Astrocyte of the spinal cord (primary cell): Measurements from ENCODE around the gene FZD2.
"Not testable (repeated sequence)": the region's sequence is repeated elsewhere in the genome, so short reads cannot be mapped to it uniquely, and the experiment has no call there.

Experiments used
- DNase-seq: peaks from one replicate; pipeline ENCODE4 v3.0.0; 2011; ENCODE audit warnings: low read depth, low spot score
- H3K4me3 ChIP-seq: 2 replicates; pipeline ENCODE4 v1.5.1; 2011; ENCODE audit warnings: low read depth, mild to moderate bottlenecking, low read length, moderate library complexity
- CTCF ChIP-seq: IDR thresholded peaks from 2 replicates; pipeline ENCODE4 v1.5.1; 2012; ENCODE audit warnings: low read depth, mild to moderate bottlenecking, low read length, inconsistent platforms
- in situ Hi-C: cut with HindIII; loops from 2 replicates; pipeline ENCODE4 v1.10.0; 2017; ENCODE audit warnings: low sequenced_read_pairs

FZD2 gene

GRCh38 chr17:44584443-44584842 lies 27.2 kb downstream of the FZD2 start:
- TF ChIP-seq CTCF: no peak
- H3K4me3 ChIP-seq: no peak overlapping the region
- in situ Hi-C loops: no loop called here
- no peak for DNase-seq

- DNase-seq: no peak
- no peak for TF ChIP-seq CTCF
- in situ Hi-C loops: no loop called here
- H3K4me3 ChIP-seq: no peak overlapping the region
Measured at GRCh38 chr17:44585315-44585714, 28.0 kb downstream of the FZD2 start.

GRCh38 chr17:44587339-44587738 lies 30.1 kb downstream of the FZD2 start:
- no peak overlapping the region for H3K4me3 ChIP-seq
- DNase-seq: peak; percentile 86
- in situ Hi-C loops: no loop called here
- TF ChIP-seq CTCF: no peak

- in situ Hi-C loops: no loop called here
- no peak for TF ChIP-seq CTCF
- DNase-seq: peak; percentile 32
- no peak overlapping the region for H3K4me3 ChIP-seq
Measured at GRCh38 chr17:44589316-44590071, 32.2 kb downstream of the FZD2 start.

- H3K4me3 ChIP-seq, DNase-seq, in situ Hi-C loops: not testable (repeated sequence)
Measured at GRCh38 chr17:44590072-44590462, 32.8 kb downstream of the FZD2 start.

GRCh38 chr17:44590762-44591161 lies 33.5 kb downstream of the FZD2 start:
- H3K4me3 ChIP-seq, in situ Hi-C loops, DNase-seq: not testable (repeated sequence)

- in situ Hi-C loops: no loop called here
- DNase-seq: no peak
- TF ChIP-seq CTCF: no peak
Measured at GRCh38 chr17:44591206-44591605, 33.9 kb downstream of the FZD2 start.

GRCh38 chr17:44593156-44593555 lies 35.9 kb downstream of the FZD2 start:
- no peak for TF ChIP-seq CTCF
- H3K4me3 ChIP-seq: no peak overlapping the region
- in situ Hi-C loops: no loop called here
- no peak for DNase-seq

More at GRCh38 chr17:44591206-44591605, 33.9 kb downstream of the FZD2 start:
- H3K4me3 ChIP-seq: no peak overlapping the region
